NCI-H524 (cell line): ENCODE data around the gene AKT1.

ENCODE experiments used
- DNase-seq, 2 experiments: peaks; one replicate each; lab custom pipeline; 2025; lab: John Stamatoyannopoulos, UW

Gene AKT1

DNA sequence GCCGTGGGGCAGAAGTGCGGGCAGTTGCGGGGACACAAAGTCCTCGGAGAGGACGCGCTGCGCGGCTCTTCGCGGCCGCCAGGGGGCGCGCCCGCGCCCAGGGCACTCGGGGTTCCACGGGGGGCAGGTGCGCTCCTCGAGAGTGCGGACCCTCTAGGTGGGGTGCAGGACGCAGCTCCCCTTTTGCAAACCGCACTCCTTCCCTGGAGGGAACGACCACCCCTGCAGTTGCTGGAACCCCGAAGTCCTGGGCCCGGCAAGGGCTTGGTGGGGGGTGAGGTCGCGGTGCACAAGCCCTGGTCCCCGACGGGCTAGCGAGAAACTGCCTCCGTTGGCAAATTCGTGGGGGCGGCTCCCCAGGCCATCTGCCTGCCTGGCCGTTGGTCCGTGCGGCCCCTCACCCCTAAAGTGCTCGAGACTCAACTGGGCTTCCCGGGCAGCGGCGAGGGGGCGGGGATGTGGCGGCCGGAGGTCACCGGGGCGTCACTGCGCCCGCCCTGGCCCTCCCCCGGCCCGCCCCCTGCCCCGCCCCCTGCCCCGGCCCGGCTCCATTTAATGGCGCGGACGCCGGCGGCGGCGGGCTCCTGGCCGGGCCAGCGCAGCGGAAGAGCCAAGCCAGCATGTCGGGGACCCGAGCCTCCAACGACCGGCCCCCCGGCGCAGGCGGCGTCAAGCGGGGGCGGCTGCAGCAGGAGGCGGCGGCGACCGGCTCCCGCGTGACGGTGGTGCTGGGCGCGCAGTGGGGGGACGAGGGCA lies 71.7 kb downstream of the AKT1 start, which contains the start of gene ADSS1:
ADSS1 (plus strand) TSS at position 579 of the 756 bp plus-strand sequence; CDS start at position 621, 42 bp downstream.
- DNase-seq = peak in 1 of 2 experiments; percentile 50

DNA sequence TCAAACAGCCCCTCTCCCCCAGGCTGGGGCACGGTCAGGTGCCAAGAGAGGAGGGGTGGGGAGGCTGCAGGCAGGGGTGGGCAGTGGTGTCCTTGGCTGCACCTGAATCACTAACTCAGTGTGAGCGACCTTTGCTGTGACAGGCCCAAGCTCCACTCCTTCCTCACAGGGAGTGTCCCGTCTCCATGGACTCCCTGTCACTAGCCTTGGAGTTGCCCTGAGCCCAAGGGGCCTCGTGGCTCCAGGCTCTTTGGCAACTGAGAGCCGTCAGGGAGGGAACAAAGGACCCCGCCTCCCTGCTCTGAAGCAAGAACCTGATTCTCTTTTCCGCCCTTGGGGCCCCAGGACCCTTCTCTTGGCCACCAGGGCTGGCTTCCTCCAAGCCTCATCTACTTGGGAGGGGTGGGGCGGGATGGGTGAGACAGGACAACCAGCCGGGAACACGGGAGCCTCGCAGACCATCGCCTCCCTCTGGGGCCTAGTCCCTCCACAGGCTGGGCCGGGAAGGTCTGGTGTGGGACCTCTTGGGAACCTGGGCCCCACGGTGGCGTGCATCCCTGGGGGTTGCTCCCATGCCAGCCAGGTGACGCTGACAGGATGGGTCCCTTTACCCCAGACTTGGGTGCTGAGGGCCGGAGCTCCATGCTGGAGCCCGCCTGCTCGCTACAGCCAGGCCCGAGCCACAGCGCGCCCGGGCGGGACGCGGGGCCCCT lies 72.5 kb downstream of the AKT1 start:
- DNase-seq = no peak

DNA sequence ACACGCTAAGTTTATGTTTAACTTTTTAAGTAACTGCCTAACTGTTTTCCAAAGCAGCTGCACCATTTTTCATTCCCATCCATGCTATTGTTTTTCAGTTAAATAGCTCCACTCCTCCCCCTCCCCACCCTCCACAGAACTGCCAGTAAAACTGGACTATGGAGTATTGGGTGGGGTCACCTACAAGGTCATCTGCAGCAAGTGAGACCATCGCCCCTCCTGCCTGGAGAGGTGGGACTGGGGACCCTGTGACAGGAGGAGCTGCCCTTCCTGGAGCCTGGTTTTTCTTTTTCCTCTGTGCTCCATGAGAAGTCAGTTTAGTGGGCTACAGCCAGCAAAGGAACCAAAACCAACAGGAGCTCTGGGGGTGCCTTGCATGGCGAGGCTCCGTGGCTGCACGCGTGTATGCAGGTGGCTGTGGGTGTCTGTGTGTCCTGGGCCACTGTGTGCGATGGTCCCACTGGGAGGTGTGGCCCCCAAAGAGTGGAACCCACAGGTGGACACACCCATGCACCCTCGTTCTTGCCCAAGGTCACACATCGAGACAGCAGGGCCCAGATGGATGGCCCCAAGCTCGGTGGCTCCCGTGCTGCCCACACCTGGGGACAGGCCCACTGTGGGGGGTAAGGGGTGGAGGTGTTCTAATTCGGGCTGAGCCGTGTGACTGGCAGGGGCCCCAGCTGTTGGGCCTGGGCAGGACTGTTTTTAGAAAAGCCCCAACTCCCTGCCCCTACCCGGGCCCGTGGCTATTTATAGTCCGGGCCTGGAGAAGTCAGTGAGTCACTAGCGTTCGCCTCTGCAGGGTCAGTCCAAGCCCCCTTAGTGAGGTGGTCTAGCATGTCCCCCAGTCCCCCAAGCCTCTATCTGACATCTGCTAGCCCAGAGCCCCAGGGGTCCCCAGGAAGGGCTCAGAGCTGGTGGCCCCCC lies 73.8 kb downstream of the AKT1 start:
- DNase-seq = no peak
